H1 (cell line): ENCODE data around the gene MCC. TPM values are rescaled to one million over a fixed set of nuclear protein-coding genes. Genes with fewer than 3 reads are reported as not detected.

ENCODE experiments used
- CTCF ChIA-PET: fragments of 300-600 bp; sonication (Branson Sonifier 250); formaldehyde crosslinking; loops from one replicate; lab custom pipeline; 2021; ENCODE audit not compliant: partially characterized antibody; lab: Charles Lee
- POLR2A ChIA-PET: fragments of 300-600 bp; sonication (Branson Sonifier 250); formaldehyde crosslinking; loops from one replicate; lab custom pipeline; 2021; ENCODE audit warnings: inconsistent platforms; ENCODE audit not compliant: partially characterized antibody; lab: Charles Lee
- DNase-seq, 2 experiments: peaks; one replicate each; pipeline versions ENCODE4 v3.0.0 to v3.0.0-alpha.2; 2010 to 2022; ENCODE audit warnings: low spot score in 2 of 2, low read depth in 1 of 2, mixed read lengths in 1 of 2
- FAIRE-seq: peaks from 2 replicates; lab custom pipeline; 2011; peaks lifted over from hg19 to GRCh38; lab: Jason Lieb, UNC
- H2AFZ ChIP-seq: 2 replicates; pipeline ENCODE4 v1.8.1; 2012; ENCODE audit warnings: low read length, inconsistent platforms
- H2AK5ac ChIP-seq: 2 replicates; pipeline ENCODE4 v1.6.1; 2013; ENCODE audit warnings: low read depth, low read length
- H2BK120ac ChIP-seq: replicated peaks from 2 replicates; pipeline ENCODE3; 2013; ENCODE audit warnings: low read depth, low read length, inconsistent platforms
- H2BK12ac ChIP-seq: 2 replicates; pipeline ENCODE4 v1.6.1; 2013; ENCODE audit warnings: low read depth, low read length
- H2BK15ac ChIP-seq: 2 replicates; pipeline ENCODE4 v1.6.1; 2013; ENCODE audit warnings: low read length
- H2BK20ac ChIP-seq: 2 replicates; pipeline ENCODE4 v1.6.1; 2013; ENCODE audit warnings: low read length
- H2BK5ac ChIP-seq: 2 replicates; pipeline ENCODE4 v1.6.1; 2013; ENCODE audit warnings: low read depth, low read length
- H3K14ac ChIP-seq: 2 replicates; pipeline ENCODE4 v1.6.1; 2013; ENCODE audit warnings: inconsistent platforms; ENCODE audit not compliant: insufficient read length
- H3K18ac ChIP-seq: 2 replicates; pipeline ENCODE4 v1.6.1; 2013; ENCODE audit warnings: low read length; ENCODE audit errors: extremely low read depth
- H3K23ac ChIP-seq: 2 replicates; pipeline ENCODE4 v1.6.1; 2013; ENCODE audit warnings: inconsistent platforms; ENCODE audit not compliant: insufficient read length
- H3K23me2 ChIP-seq: 2 replicates; pipeline ENCODE4 v1.6.1; 2013; ENCODE audit warnings: low read depth, low read length
- H3K27ac ChIP-seq: 2 replicates; pipeline ENCODE4 v1.6.1; 2011; ENCODE audit warnings: low read depth, low read length, inconsistent platforms
- H3K27me3 ChIP-seq, 4 experiments: replicated peaks in 1 of 4; 1 replicate in 1 of 4; 2 replicates in 3 of 4; pipeline versions ENCODE4 v1.6.1 to v1.8.1; 2011 to 2013; ENCODE audit warnings: low read length in 3 of 4, mild to moderate bottlenecking in 3 of 4, inconsistent platforms in 2 of 4, mixed read lengths in 2 of 4, moderate library complexity in 1 of 4; ENCODE audit not compliant: control insufficient read depth in 3 of 4, insufficient read depth in 3 of 4; ENCODE audit errors: extremely low read depth in 1 of 4
- H3K36me3 ChIP-seq, 4 experiments: 2 replicates each; pipeline versions ENCODE4 v1.6.1 to v1.8.1; 2011 to 2013; ENCODE audit warnings: mild to moderate bottlenecking in 4 of 4, low read length in 3 of 4, moderate library complexity in 2 of 4, control low read depth in 1 of 4, inconsistent platforms in 1 of 4; ENCODE audit not compliant: insufficient read depth in 4 of 4, control insufficient read depth in 2 of 4
- H3K4ac ChIP-seq: replicated peaks from 2 replicates; pipeline ENCODE3; 2013; ENCODE audit warnings: low read length, low read depth, mixed read lengths, inconsistent platforms; ENCODE audit not compliant: insufficient read length
- H3K4me1 ChIP-seq, 4 experiments: replicated peaks in 1 of 4; 1 replicate in 1 of 4; 2 replicates in 3 of 4; pipeline versions ENCODE4 v1.6.1 to v1.8.1; 2011 to 2013; ENCODE audit warnings: low read length in 3 of 4, inconsistent platforms in 2 of 4, mixed read lengths in 1 of 4; ENCODE audit not compliant: insufficient read depth in 4 of 4, control insufficient read depth in 3 of 4
- H3K4me2 ChIP-seq, 2 experiments: 2 replicates each; pipeline versions ENCODE4 v1.6.1 to v1.8.1; 2011 to 2013; ENCODE audit warnings: low read depth in 2 of 2, low read length in 2 of 2, control low read depth in 1 of 2, inconsistent platforms in 1 of 2, mild to moderate bottlenecking in 1 of 2; ENCODE audit not compliant: insufficient read depth in 1 of 2
- H3K4me3 ChIP-seq, 4 experiments: fragments of 200-600, 300-600 bp in 1 of 4; sonication (generic), shearing (Covaris generic), sonication (Bioruptor Twin) in 1 of 4; 2 replicates each; pipeline versions ENCODE4 v1.5.1 to v1.8.1; 2011 to 2016; ENCODE audit warnings: low read length in 4 of 4, low read depth in 3 of 4, control low read depth in 2 of 4, inconsistent platforms in 2 of 4, mild to moderate bottlenecking in 2 of 4, mixed read lengths in 1 of 4, moderate library complexity in 1 of 4; ENCODE audit not compliant: insufficient read depth in 2 of 4; ENCODE audit errors: extremely low read depth in 1 of 4
- H3K56ac ChIP-seq: replicated peaks from 2 replicates; pipeline ENCODE3; 2013; ENCODE audit warnings: low read depth, mild to moderate bottlenecking, mixed read lengths, low read length, inconsistent platforms; ENCODE audit not compliant: insufficient read length
- H3K79me1 ChIP-seq: 2 replicates; pipeline ENCODE4 v1.6.1; 2013; ENCODE audit warnings: low read depth, low read length, control low read depth
- H3K79me2 ChIP-seq, 2 experiments: 2 replicates each; pipeline versions ENCODE4 v1.6.1 to v1.8.1; 2012 to 2013; ENCODE audit warnings: low read length in 2 of 2, mild to moderate bottlenecking in 2 of 2, inconsistent platforms in 1 of 2; ENCODE audit not compliant: insufficient read depth in 2 of 2, control insufficient read depth in 1 of 2
- H3K9ac ChIP-seq, 4 experiments: replicated peaks in 1 of 4; 1 replicate in 1 of 4; 2 replicates in 3 of 4; pipeline versions ENCODE4 v1.6.1 to v1.8.1; 2011 to 2013; ENCODE audit warnings: low read depth in 3 of 4, low read length in 3 of 4, control low read depth in 2 of 4, mild to moderate bottlenecking in 2 of 4, moderate library complexity in 2 of 4, inconsistent platforms in 1 of 4; ENCODE audit errors: extremely low read depth in 1 of 4
- H3K9me3 ChIP-seq, 2 experiments: 2 replicates each; pipeline versions ENCODE4 v1.6.1 to v1.8.1; 2012 to 2013; ENCODE audit warnings: mild to moderate bottlenecking in 2 of 2, moderate library complexity in 2 of 2, control low read depth in 1 of 2, inconsistent platforms in 1 of 2, low read depth in 1 of 2, low read length in 1 of 2, mixed read lengths in 1 of 2; ENCODE audit not compliant: insufficient read depth in 2 of 2
- H4K20me1 ChIP-seq, 2 experiments: replicated peaks in 1 of 2; 2 replicates each; pipeline versions ENCODE3 to v1.8.1; 2011 to 2013; ENCODE audit warnings: inconsistent platforms in 2 of 2, low read length in 2 of 2, mild to moderate bottlenecking in 1 of 2; ENCODE audit not compliant: insufficient read depth in 2 of 2, control insufficient read depth in 1 of 2
- H4K5ac ChIP-seq: 2 replicates; pipeline ENCODE4 v1.6.1; 2013; ENCODE audit warnings: low read length, low read depth, mixed read lengths, inconsistent platforms; ENCODE audit not compliant: insufficient read length
- H4K8ac ChIP-seq: 2 replicates; pipeline ENCODE4 v1.8.0; 2013; ENCODE audit warnings: mild to moderate bottlenecking, moderate library complexity, low read length, inconsistent platforms; ENCODE audit not compliant: insufficient read depth; ENCODE audit errors: extremely low read depth
- H4K91ac ChIP-seq: replicated peaks from 2 replicates; pipeline ENCODE3; 2013; ENCODE audit warnings: low read length, mixed read lengths, inconsistent platforms; ENCODE audit not compliant: insufficient read length
- ASH2L ChIP-seq: fragments of 200-600, 300-600 bp; sonication (generic); IDR thresholded peaks from one replicate; pipeline ENCODE4 v1.7.1; 2017; ENCODE audit warnings: low read length
- CHD2 ChIP-seq: IDR thresholded peaks from 2 replicates; pipeline ENCODE4 v1.6.1; 2012; ENCODE audit warnings: low read length, improper control_type of control experiment
- HDAC2 ChIP-seq, 2 experiments: fragments of 300-600 bp in 1 of 2; sonication (generic) in 1 of 2; IDR thresholded peaks; 2 replicates each; pipeline ENCODE4 v1.6.1; 2011 to 2012; ENCODE audit warnings: low read depth in 2 of 2, low read length in 2 of 2, mild to moderate bottlenecking in 2 of 2, moderate library complexity in 2 of 2, borderline replicate concordance in 1 of 2, inconsistent platforms in 1 of 2
- JUND ChIP-seq: IDR thresholded peaks from 2 replicates; pipeline ENCODE4 v1.6.1; 2011; ENCODE audit warnings: mild to moderate bottlenecking, improper control_type of control experiment, low read length
- KDM1A ChIP-seq: fragments of 200-600, 300-600 bp; sonication (generic); IDR thresholded peaks from 2 replicates; pipeline ENCODE4 v1.7.1; 2016; ENCODE audit warnings: mild to moderate bottlenecking, low read length, borderline replicate concordance
- NRF1 ChIP-seq: IDR thresholded peaks from 2 replicates; pipeline ENCODE4 v1.6.1; 2011; ENCODE audit warnings: mild to moderate bottlenecking, low read depth, low read length, improper control_type of control experiment
- RNF2 ChIP-seq: fragments of 200-900, 300-1000 bp; sonication (generic); IDR thresholded peaks from 2 replicates; pipeline ENCODE4 v1.7.1; 2016; ENCODE audit warnings: borderline replicate concordance, low read depth, mild to moderate bottlenecking, antibody characterized with exemption, low read length; ENCODE audit not compliant: poor library complexity, severe bottlenecking; ENCODE audit errors: missing control alignments
- SIRT6 ChIP-seq: IDR thresholded peaks from one replicate; pipeline ENCODE4 v1.7.1; 2012; ENCODE audit warnings: low read length, inconsistent platforms
- TAF1 ChIP-seq: IDR thresholded peaks from 2 replicates; pipeline ENCODE4 v1.6.1; 2011; ENCODE audit warnings: mild to moderate bottlenecking, low read depth, low read length
- TBP ChIP-seq: IDR thresholded peaks from 2 replicates; pipeline ENCODE4 v1.6.1; 2011; ENCODE audit warnings: low read depth, low read length, improper control_type of control experiment
- TCF12 ChIP-seq: IDR thresholded peaks from 2 replicates; pipeline ENCODE4 v1.6.1; 2011; ENCODE audit warnings: low read depth, mild to moderate bottlenecking, low read length
- ZNF274 ChIP-seq: IDR thresholded peaks from 2 replicates; pipeline ENCODE4 v1.7.0; 2012; ENCODE audit warnings: low read length, borderline replicate concordance; ENCODE audit errors: extremely low read depth
- WGBS, 2 experiments: shearing (Covaris generic) in 1 of 2; methylation state at CpG; one replicate each; pipeline versions ENCODE4 v1.1.6 to v1.1.7; 2013 to 2015; ENCODE audit warnings: low lambda C conversion rate in 2 of 2, mixed read lengths in 2 of 2, inconsistent platforms in 1 of 2, low coverage in 1 of 2, missing lambda C conversion rate in 1 of 2; ENCODE audit not compliant: insufficient replicate concordance in 2 of 2, insufficient coverage in 1 of 2, insufficient read length in 1 of 2; ENCODE audit errors: extremely low coverage in 1 of 2, missing lambda C conversion rate in 1 of 2; 5-methylcytosine and 5-hydroxymethylcytosine counted together
- polyA plus RNA-seq, 7 experiments: library from polyadenylated mRNA; depleted of rRNA in 3 of 7; stranded (reverse) in 5 of 7; unstranded in 2 of 7; fragments of >200 nt in 5 of 7; fragments of 200-250 nt in 2 of 7; gene quantifications; 1 replicate in 5 of 7; 2 replicates in 1 of 7; 4 replicates in 1 of 7; pipeline versions ENCODE4 v1.2.1 to v1.2.3, GENCODE V29; 2011 to 2013; ENCODE audit warnings: missing spikeins in 2 of 7, mixed read lengths in 2 of 7
- total RNA-seq: library from RNA; stranded (reverse); fragmentation: NEBNext Ultra II Directional; extraction: Animal tissue kit (Norgen Biotek cat#: 25700); gene quantifications from 2 replicates; pipeline ENCODE4 v1.2.1, GENCODE V29; 2021

MCC gene
- total and polyA plus RNA-seq, 2 of the 8 experiments (the other 6 are each of a cell fraction or from before 2014, with no cell fraction given): 2.6 to 18.3 TPM

GRCh38 chr5:113047733-113048652 lies 440.3 kb downstream of the MCC start:
- no peak for DNase-seq
- TF ChIP-seq ZNF274 (no peak), SIRT6 (no peak), NRF1 (no peak), KDM1A (no peak), JUND (no peak), CHD2 (no peak), TAF1 (no peak), RNF2 (no peak), ASH2L (no peak), TCF12 (no peak), TBP (no peak), HDAC2 (IDR thresholded peaks at IDR 0.05; ENCODE audit: borderline replicate concordance in 1 of 2, low read depth in 2 of 2, low read length in 2 of 2) (no peak)

More at GRCh38 chr5:113047733-113048652, 440.3 kb downstream of the MCC start:
- ChIA-PET CTCF (interaction anchor here (1.2 to 2.5 kb wide), 4 partner anchors 10 to 52 kb away, joined by 3 to 6 read pairs (median 4); no protein-coding TSS in a partner anchor), POLR2A (no interaction called here)
- no peak overlapping the region for H2AK5ac ChIP-seq
- no peak overlapping the region for H3K23ac ChIP-seq
- no peak overlapping the region for H2BK20ac ChIP-seq
- no peak overlapping the region for H4K91ac ChIP-seq
- WGBS, 2 experiments: 91% methylated on average over 11 of the region's 11 CpGs; no CpG with 5 or more reads in 1 of the 2 experiments
- no peak for FAIRE-seq
- no peak overlapping the region for H2AFZ ChIP-seq
- H3K4me2 ChIP-seq: no peak overlapping the region
- peaks cover 0 to 7% (median 0%) of the 10 kb centered on the region in 4 experiments; a peak in 2 of 8 replicates for H3K36me3 ChIP-seq
- H4K8ac ChIP-seq: no peak overlapping the region
- H4K5ac ChIP-seq: no peak overlapping the region
- no peak overlapping the region for H3K27ac ChIP-seq
- H3K18ac ChIP-seq: no peak overlapping the region
- no peaks in the 10 kb centered on the region for H3K9me3 ChIP-seq
- no peak overlapping the region for H3K4ac ChIP-seq
- no peaks in the 10 kb centered on the region for H3K27me3 ChIP-seq
- no peak overlapping the region for H3K14ac ChIP-seq
- H3K23me2 ChIP-seq: no peaks in the 10 kb centered on the region
- no peak overlapping the region for H2BK5ac ChIP-seq
- H3K79me1 ChIP-seq: no peaks in the 10 kb centered on the region
- no peak overlapping the region for H2BK120ac ChIP-seq
- H3K4me1 ChIP-seq: no peaks in the 10 kb centered on the region
- H4K20me1 ChIP-seq: no peaks in the 10 kb centered on the region
- H3K79me2 ChIP-seq: no peaks in the 10 kb centered on the region
- H2BK15ac ChIP-seq: no peak overlapping the region
- H2BK12ac ChIP-seq: no peak overlapping the region
- H3K56ac ChIP-seq: no peak overlapping the region
- H3K9ac ChIP-seq: no peak overlapping the region
- no peak overlapping the region for H3K4me3 ChIP-seq
